ENCODE measurements around the gene TMEM254. TPM values are rescaled to one million over a fixed set of nuclear protein-coding genes. Genes with fewer than 3 reads are reported as not detected.

TMEM254 gene
- total RNA-seq, 1 donor from 2014 or later: 23.9 TPM

GRCh38 chr10:80136134-80136571 is 57.7 kb downstream of the TMEM254 start:
- TF ChIP-seq, protein P1, sequence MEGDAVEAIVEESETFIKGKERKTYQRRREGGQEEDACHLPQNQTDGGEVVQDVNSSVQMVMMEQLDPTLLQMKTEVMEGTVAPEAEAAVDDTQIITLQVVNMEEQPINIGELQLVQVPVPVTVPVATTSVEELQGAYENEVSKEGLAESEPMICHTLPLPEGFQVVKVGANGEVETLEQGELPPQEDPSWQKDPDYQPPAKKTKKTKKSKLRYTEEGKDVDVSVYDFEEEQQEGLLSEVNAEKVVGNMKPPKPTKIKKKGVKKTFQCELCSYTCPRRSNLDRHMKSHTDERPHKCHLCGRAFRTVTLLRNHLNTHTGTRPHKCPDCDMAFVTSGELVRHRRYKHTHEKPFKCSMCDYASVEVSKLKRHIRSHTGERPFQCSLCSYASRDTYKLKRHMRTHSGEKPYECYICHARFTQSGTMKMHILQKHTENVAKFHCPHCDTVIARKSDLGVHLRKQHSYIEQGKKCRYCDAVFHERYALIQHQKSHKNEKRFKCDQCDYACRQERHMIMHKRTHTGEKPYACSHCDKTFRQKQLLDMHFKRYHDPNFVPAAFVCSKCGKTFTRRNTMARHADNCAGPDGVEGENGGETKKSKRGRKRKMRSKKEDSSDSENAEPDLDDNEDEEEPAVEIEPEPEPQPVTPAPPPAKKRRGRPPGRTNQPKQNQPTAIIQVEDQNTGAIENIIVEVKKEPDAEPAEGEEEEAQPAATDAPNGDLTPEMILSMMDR (IDR thresholded peaks at IDR 0.05; ENCODE audit: insufficient read depth, low read length, poor library complexity, severe bottlenecking): no peak
- no peaks in the 10 kb centered on the region for H3K36me3 ChIP-seq (ENCODE audit: control insufficient read depth, insufficient read depth, low read length)
- no peak for DNase-seq (ENCODE audit: low read depth)
- H3K4me3 ChIP-seq (ENCODE audit: low read depth, low read length): no peak overlapping the region
- H3K27me3 ChIP-seq (ENCODE audit: control insufficient read depth, insufficient read depth, low read length): peaks cover 19% of the 10 kb centered on the region

GRCh38 chr10:80137031-80137862 is 58.8 kb downstream of the TMEM254 start:
- DNase-seq (ENCODE audit: low read depth): no peak
- Histone ChIP-seq H3K36me3 (ENCODE audit: control insufficient read depth, insufficient read depth, low read length) (no peaks in the 10 kb centered on the region), H3K4me3 (ENCODE audit: low read depth, low read length) (no peak overlapping the region), H3K27me3 (ENCODE audit: control insufficient read depth, insufficient read depth, low read length) (peaks cover 21% of the 10 kb centered on the region)
- TF ChIP-seq, protein P1 (IDR thresholded peaks at IDR 0.05; ENCODE audit: insufficient read depth, low read length, poor library complexity, severe bottlenecking): no peak

DNA sequence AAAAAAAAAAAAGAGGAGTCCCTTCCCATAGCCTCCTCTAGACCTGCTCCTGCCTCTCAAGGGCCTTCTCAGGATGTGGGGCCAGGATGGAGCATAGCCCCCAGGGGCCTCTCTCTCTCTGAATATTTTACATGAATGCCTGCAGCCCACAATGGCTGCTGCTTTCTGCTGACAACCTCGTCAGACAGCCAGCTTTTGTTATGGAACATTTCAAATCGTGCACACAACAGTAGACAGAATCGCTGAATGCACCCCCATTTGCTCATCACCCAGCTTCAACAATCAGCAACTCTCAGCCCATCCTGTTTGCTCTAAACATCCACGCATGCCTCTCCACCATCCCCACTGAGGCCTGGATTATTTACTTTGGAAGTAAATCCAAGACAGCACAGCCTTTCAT is 59.5 kb downstream of the TMEM254 start:
- Histone ChIP-seq H3K27me3 (ENCODE audit: control insufficient read depth, insufficient read depth, low read length) (peaks cover 14% of the 10 kb centered on the region), H3K4me3 (ENCODE audit: low read depth, low read length) (no peak overlapping the region), H3K36me3 (ENCODE audit: control insufficient read depth, insufficient read depth, low read length) (no peaks in the 10 kb centered on the region)
- TF ChIP-seq, protein P1 (IDR thresholded peaks at IDR 0.05; ENCODE audit: insufficient read depth, low read length, poor library complexity, severe bottlenecking): no peak
- no peak for DNase-seq (ENCODE audit: low read depth)

- DNase-seq (ENCODE audit: low read depth): no peak
- TF ChIP-seq, protein P1 (IDR thresholded peaks at IDR 0.05; ENCODE audit: insufficient read depth, low read length, poor library complexity, severe bottlenecking): no peak
- H3K4me3 ChIP-seq (ENCODE audit: low read depth, low read length): no peak overlapping the region
- no peaks in the 10 kb centered on the region for H3K36me3 ChIP-seq (ENCODE audit: control insufficient read depth, insufficient read depth, low read length)
- peaks cover 12% of the 10 kb centered on the region for H3K27me3 ChIP-seq (ENCODE audit: control insufficient read depth, insufficient read depth, low read length)
Observed at GRCh38 chr10:80139265-80139664, 60.8 kb downstream of the TMEM254 start.

- H3K4me3 ChIP-seq (ENCODE audit: low read depth, low read length): no peak overlapping the region
- TF ChIP-seq, protein P1 (IDR thresholded peaks at IDR 0.05; ENCODE audit: insufficient read depth, low read length, poor library complexity, severe bottlenecking): no peak
- H3K36me3 ChIP-seq (ENCODE audit: control insufficient read depth, insufficient read depth, low read length): no peaks in the 10 kb centered on the region
- DNase-seq (ENCODE audit: low read depth): no peak
- H3K27me3 ChIP-seq (ENCODE audit: control insufficient read depth, insufficient read depth, low read length): peaks cover 15% of the 10 kb centered on the region
Observed at GRCh38 chr10:80140251-80140650, 61.8 kb downstream of the TMEM254 start.

All from kidney epithelial cell (primary cell).